AG04449 (cell line): ENCODE measurements around the gene BAHD1.

Experiments used
- CTCF ChIA-PET: fragments of 350-600 bp; formaldehyde crosslinking; extraction: SDS; loops from one replicate; lab custom pipeline; 2021; ENCODE audit warnings: antibody characterized with exemption; lab: Yijun Ruan, JAX
- POLR2A ChIA-PET: fragments of 400-600, 350-600 bp; formaldehyde crosslinking; extraction: SDS; loops from one replicate; lab custom pipeline; 2020; ENCODE audit warnings: antibody characterized with exemption, inconsistent platforms; lab: Yijun Ruan, JAX
- DNase-seq: peaks from one replicate; pipeline ENCODE4 v3.0.0-alpha.2; 2010; ENCODE audit warnings: low read depth, low spot score
- H3K4me3 ChIP-seq: 2 replicates; pipeline ENCODE4 v1.5.1; 2011; ENCODE audit warnings: low read depth, mild to moderate bottlenecking, control low read depth, low read length
- CTCF ChIP-seq: IDR thresholded peaks from one replicate; pipeline ENCODE4 v1.5.1; 2011; ENCODE audit warnings: mild to moderate bottlenecking, moderate library complexity, low read length, control low read depth, inconsistent platforms; ENCODE audit not compliant: insufficient read depth; ENCODE audit errors: missing control alignments

BAHD1 gene

GRCh38 chr15:40413036-40413435 lies 27.7 kb upstream of the BAHD1 start:
- TF ChIP-seq CTCF, result no peak
- ChIA-PET CTCF (interaction anchor here (0.9 to 2.9 kb wide), 4 partner anchors 9 to 138 kb away, joined by 4 to 16 read pairs (median 5); no protein-coding TSS in a partner anchor), POLR2A (interaction anchor here (0.7 kb wide), 1 partner anchor 56 kb away, joined by 3 read pairs; no protein-coding TSS in a partner anchor)
- H3K4me3 ChIP-seq, result no peak overlapping the region
- no peak for DNase-seq

GRCh38 chr15:40414816-40415215 lies 25.9 kb upstream of the BAHD1 start:
- POLR2A ChIA-PET, result no interaction called here
- no peak for TF ChIP-seq CTCF

GRCh38 chr15:40415226-40415625 lies 25.5 kb upstream of the BAHD1 start:
- POLR2A ChIA-PET, result no interaction called here
- CTCF ChIA-PET, result interaction anchor here (0.8 to 1.9 kb wide), 3 partner anchors 9 to 47 kb away, joined by 3 to 6 read pairs (median 4); partner anchors contain the start of gene IVD
- no peak for DNase-seq
- no peak overlapping the region for H3K4me3 ChIP-seq
- no peak for TF ChIP-seq CTCF

More at GRCh38 chr15:40414816-40415215, 25.9 kb upstream of the BAHD1 start:
- no peak overlapping the region for H3K4me3 ChIP-seq
- DNase-seq, result no peak
- CTCF ChIA-PET, result interaction anchor here (0.8 to 1.9 kb wide), 5 partner anchors 8 to 140 kb away, joined by 3 to 6 read pairs (median 4); partner anchors contain the start of gene IVD

- POLR2A ChIA-PET, result no interaction called here
- H3K4me3 ChIP-seq, result no peak overlapping the region
- no peak for DNase-seq
- CTCF ChIA-PET, result interaction anchor here (1.9 kb wide), 1 partner anchor 10 kb away, joined by 6 read pairs; the partner anchor contains the start of gene IVD
- TF ChIP-seq CTCF, result no peak
These were observed 24.7 kb upstream of the BAHD1 start for GRCh38 chr15:40416056-40416455.

- CTCF ChIA-PET, result interaction anchor here (1.0 to 8.2 kb wide), 6 partner anchors 74 to 139 kb away, joined by 3 to 115 read pairs (median 4); partner anchors contain the start of genes ANKRD63 and INAFM2
- no peak for DNase-seq
- POLR2A ChIA-PET, result no interaction called here
- TF ChIP-seq CTCF, result no peak
- no peak overlapping the region for H3K4me3 ChIP-seq
These were observed 22.6 kb upstream of the BAHD1 start for GRCh38 chr15:40418126-40418525.

- H3K4me3 ChIP-seq, result no peak overlapping the region
- no peak for TF ChIP-seq CTCF
- DNase-seq, result no peak
- ChIA-PET CTCF (interaction anchor here (1.3 to 8.2 kb wide), 16 partner anchors 9 to 203 kb away, joined by 3 to 115 read pairs (median 20); partner anchors contain the start of genes ANKRD63, CCDC9B, INAFM2 and IVD), POLR2A (interaction anchor here (1.4 kb wide), 1 partner anchor 14 kb away, joined by 4 read pairs; the partner anchor contains the start of gene IVD)
These were observed 20.6 kb upstream of the BAHD1 start for GRCh38 chr15:40420071-40420713.
